GM12878 (cell line): ENCODE results near the gene ZNF30. TPM values are rescaled to one million over a fixed set of nuclear protein-coding genes. Genes with fewer than 3 reads are reported as not detected.
A peak's percentile ranks its signal among the peaks of the same experiment; 100 is the strongest.
"Not testable (repeated sequence)": the region's sequence is repeated elsewhere in the genome, so short reads cannot be mapped to it uniquely, and the experiment has no call there.

ENCODE experiments used
- ATAC-seq: fragments of 200-7000 bp; cut with Tn5 transposase; 3 replicates; pipeline ENCODE4 v1.9.1; 2020; ENCODE audit warnings: mild to moderate bottlenecking, moderate library complexity
- BruUV-seq: library from RNA; stranded (reverse); fragments of 400-500 nt; replicated peaks from 2 replicates; lab custom pipeline; 2021; lab: Mats Ljungman, UMichigan
- CTCF ChIA-PET: fragments of 300-600 bp; sonication (Branson Sonifier 250); formaldehyde crosslinking; extraction: SDS; loops from one replicate; lab custom pipeline; 2021; ENCODE audit warnings: inconsistent platforms; lab: Yijun Ruan, JAX
- POLR2A ChIA-PET: fragments of 350-600 bp; formaldehyde crosslinking; extraction: SDS; loops from one replicate; lab custom pipeline; 2021; ENCODE audit warnings: inconsistent platforms; lab: Charles Lee
- RAD21 ChIA-PET: fragments of 300-600 bp; sonication (Branson Sonifier 250); formaldehyde crosslinking; loops from one replicate; lab custom pipeline; 2023; ENCODE audit warnings: antibody characterized with exemption; ENCODE audit not compliant: unreplicated experiment; lab: Charles Lee
- SMC1A ChIA-PET: fragments of 300-600 bp; sonication (Branson Sonifier 250); formaldehyde crosslinking; loops from one replicate; lab custom pipeline; 2023; ENCODE audit not compliant: unreplicated experiment, uncharacterized antibody; lab: Charles Lee
- DNase-seq: peaks from one replicate; pipeline ENCODE4 v3.0.0-alpha.2; 2011; ENCODE audit warnings: low read depth, low spot score
- FAIRE-seq: peaks from 3 replicates; lab custom pipeline; 2011; peaks lifted over from hg19 to GRCh38; lab: Jason Lieb, UNC
- H2AFZ ChIP-seq: 2 replicates; pipeline ENCODE4 v1.6.0; 2011; ENCODE audit warnings: low read depth, low read length, control low read depth; ENCODE audit not compliant: control insufficient read depth
- H3K27ac ChIP-seq: 2 replicates; pipeline ENCODE4 v1.5.1; 2011; ENCODE audit warnings: control low read depth; ENCODE audit not compliant: control insufficient read depth, insufficient read depth
- H3K27me3 ChIP-seq, 2 experiments: replicated peaks in 1 of 2; 2 replicates each; pipeline versions ENCODE4 v1.6.0 to v1.6.1; 2011; ENCODE audit warnings: low read length in 1 of 2; ENCODE audit not compliant: control insufficient read depth in 2 of 2, insufficient read depth in 2 of 2
- H3K36me3 ChIP-seq, 2 experiments: 2 replicates each; pipeline ENCODE4 v1.5.1; 2011; ENCODE audit warnings: low read length in 1 of 2; ENCODE audit not compliant: control insufficient read depth in 2 of 2, insufficient read depth in 2 of 2
- H3K4me1 ChIP-seq: 2 replicates; pipeline ENCODE4 v1.6.1; 2011; ENCODE audit warnings: mild to moderate bottlenecking, low read length, moderate library complexity, mixed read lengths; ENCODE audit not compliant: control insufficient read depth, insufficient read depth
- H3K4me2 ChIP-seq: 2 replicates; pipeline ENCODE4 v1.6.0; 2011; ENCODE audit warnings: control low read depth; ENCODE audit not compliant: control insufficient read depth, insufficient read depth
- H3K4me3 ChIP-seq: fragments of 200-600 bp; sonication (generic); 2 replicates; pipeline ENCODE4 v1.5.1; 2016
- H3K79me2 ChIP-seq: 2 replicates; pipeline ENCODE4 v1.6.0; 2011; ENCODE audit warnings: low read length; ENCODE audit not compliant: control insufficient read depth, insufficient read depth
- H3K9ac ChIP-seq: 2 replicates; pipeline ENCODE4 v1.8.0; 2011; ENCODE audit warnings: low read length, control low read depth, mixed read lengths; ENCODE audit not compliant: control insufficient read depth, insufficient read depth
- H3K9me3 ChIP-seq: replicated peaks from 3 replicates; pipeline ENCODE4 v1.5.1; 2011; ENCODE audit warnings: mild to moderate bottlenecking, low read length; ENCODE audit not compliant: control insufficient read depth, insufficient read depth
- H4K20me1 ChIP-seq: 2 replicates; pipeline ENCODE4 v1.6.0; 2011; ENCODE audit not compliant: control insufficient read depth, insufficient read depth
- BMI1 ChIP-seq: fragments of 450-650 bp; IDR thresholded peaks from 2 replicates; pipeline ENCODE4 v1.6.1; 2016; ENCODE audit warnings: mild to moderate bottlenecking, moderate library complexity, borderline replicate concordance
- CBX5 ChIP-seq: sonication (generic); IDR thresholded peaks from 2 replicates; pipeline ENCODE4 v1.6.1; 2016; ENCODE audit warnings: low read depth, moderate library complexity, mild to moderate bottlenecking, inconsistent platforms
- CHD4 ChIP-seq: fragments of 200-600 bp; sonication (generic); IDR thresholded peaks from 2 replicates; pipeline ENCODE4 v1.6.1; 2016; ENCODE audit warnings: mild to moderate bottlenecking
- HDGF ChIP-seq: fragments of 450-650 bp; IDR thresholded peaks from 2 replicates; pipeline ENCODE4 v1.6.1; 2016; ENCODE audit warnings: antibody characterized with exemption
- MTA3 ChIP-seq: IDR thresholded peaks from 2 replicates; pipeline ENCODE4 v1.6.1; 2012; ENCODE audit warnings: low read length, inconsistent platforms, borderline replicate concordance
- MYB ChIP-seq: fragments of 150-350 bp; IDR thresholded peaks from 2 replicates; pipeline ENCODE4 v1.6.1; 2014; ENCODE audit warnings: mild to moderate bottlenecking, low read depth, low read length, borderline replicate concordance
- NFYB ChIP-seq: IDR thresholded peaks from 2 replicates; pipeline ENCODE4 v1.6.1; 2011; ENCODE audit warnings: low read depth, mild to moderate bottlenecking, low read length, improper control_type of control experiment, moderate library complexity; ENCODE audit not compliant: insufficient read depth
- NRF1 ChIP-seq: conservative IDR thresholded peaks from 2 replicates; pipeline ENCODE4 v1.6.1; 2011; ENCODE audit warnings: mild to moderate bottlenecking, low read depth, low read length, improper control_type of control experiment
- RAD21 ChIP-seq: IDR thresholded peaks from 2 replicates; pipeline ENCODE4 v1.6.1; 2011; ENCODE audit warnings: mild to moderate bottlenecking, low read depth, low read length, moderate library complexity; ENCODE audit not compliant: insufficient read depth
- RELA ChIP-seq: fragments of 450-650 bp; IDR thresholded peaks from 2 replicates; pipeline ENCODE4 v1.8.0; 2014; ENCODE audit warnings: borderline replicate concordance; ENCODE audit not compliant: partially characterized antibody
- STAT1 ChIP-seq: fragments of 450-650 bp; conservative IDR thresholded peaks from 2 replicates; pipeline ENCODE4 v1.6.1; 2014; ENCODE audit warnings: antibody characterized with exemption, mild to moderate bottlenecking
- TCF7 ChIP-seq: IDR thresholded peaks from 2 replicates; pipeline ENCODE4 v1.6.1; 2014; ENCODE audit warnings: antibody characterized with exemption, borderline replicate concordance
- ZNF384 ChIP-seq: IDR thresholded peaks from 2 replicates; pipeline ENCODE4 v1.6.1; 2012; ENCODE audit warnings: low read depth, mild to moderate bottlenecking, low read length, improper control_type of control experiment, borderline replicate concordance
- ZSCAN29 ChIP-seq: fragments of 450-650 bp; IDR thresholded peaks from 2 replicates; pipeline ENCODE4 v1.6.1; 2017; ENCODE audit warnings: mild to moderate bottlenecking, moderate library complexity
- WGBS: methylation state at CpG from one replicate; pipeline ENCODE4 v1.1.6; 2016; ENCODE audit warnings: low lambda C conversion rate; ENCODE audit not compliant: insufficient replicate concordance, insufficient coverage; ENCODE audit errors: missing lambda C conversion rate; 5-methylcytosine and 5-hydroxymethylcytosine counted together
- in situ Hi-C: fragments of 300-500 bp; cut with MboI; formaldehyde crosslinking; loops from 9 replicates; pipeline ENCODE4 v1.14.3; 2018; ENCODE audit warnings: mixed read lengths
- intact Hi-C: fragments of 100-400 bp; cut with micrococcal nuclease; formaldehyde crosslinking; loops from one replicate; pipeline ENCODE4 v1.14.2; 2022; ENCODE audit not compliant: unreplicated experiment
- polyA plus RNA-seq, 11 experiments: library from polyadenylated mRNA; depleted of rRNA in 4 of 11; unstranded in 6 of 11; stranded (reverse) in 5 of 11; fragments of >200 nt; fragmentation: Nextera tagmentation in 4 of 11; fragmentation: Illumina TruSeq in 1 of 11; extraction: Ambion mirVana in 4 of 11; extraction: Trizol in 1 of 11; gene quantifications; 1 replicate in 1 of 11; 2 replicates in 10 of 11; pipeline versions ENCODE4 v1.2.1 to v1.2.3, GENCODE V29; 2011 to 2016; ENCODE audit warnings: inconsistent platforms in 2 of 11, missing spikeins in 2 of 11, low read depth in 1 of 11
- total RNA-seq, 4 experiments: library from RNA; depleted of rRNA in 3 of 4; stranded (reverse); fragments of >200 nt in 3 of 4; fragmentation: Illumina TruSeq in 1 of 4; extraction: Trizol in 1 of 4; gene quantifications; 2 replicates each; pipeline versions ENCODE4 v1.2.1 to v1.2.3, GENCODE V29; 2013 to 2021
- TF ChIP-seq, protein P1 (sequence below): fragments of 450-650 bp; IDR thresholded peaks from 2 replicates; pipeline ENCODE4 v1.6.1; 2016; ENCODE audit warnings: mild to moderate bottlenecking
- TF ChIP-seq, protein P2 (sequence below): fragments of 450-650 bp; IDR thresholded peaks from 2 replicates; pipeline ENCODE4 v1.6.1; 2018; ENCODE audit warnings: mild to moderate bottlenecking, low read depth, moderate library complexity; ENCODE audit not compliant: partially characterized antibody

The ZNF30 gene
- total and polyA plus RNA-seq, 10 of the 15 experiments (the other 5 are each of a cell fraction or from before 2014, with no cell fraction given), result 0.85 to 2.3 (median 1.3) TPM

DNA sequence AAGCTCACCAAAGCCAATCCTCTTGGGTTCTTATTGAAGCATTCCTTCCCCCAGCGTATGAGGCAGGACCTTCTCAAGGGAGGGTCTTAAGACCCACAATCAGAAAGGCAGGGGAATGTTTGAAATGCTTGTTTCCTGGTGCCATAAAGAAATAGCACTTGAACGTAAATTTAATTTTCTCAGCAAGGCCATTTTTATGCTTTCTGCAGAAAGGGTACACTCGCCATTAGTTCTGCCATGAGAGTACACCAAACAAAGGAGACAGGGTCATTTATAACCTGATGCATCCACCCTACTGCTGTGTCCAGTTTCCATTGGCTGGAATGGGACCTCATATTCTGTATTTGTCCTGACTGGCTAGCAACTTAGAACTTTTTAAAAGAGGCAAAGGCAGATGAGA lies 9.6 kb upstream of the ZNF30 start:
- TF ChIP-seq CBX5, result peak; percentile 62; the same call in 1 of the 2 replicates
- H2AFZ ChIP-seq, CTCF ChIA-PET, RAD21 ChIA-PET, H3K9me3 ChIP-seq, FAIRE-seq, H3K36me3 ChIP-seq, DNase-seq, intact Hi-C loops, ATAC-seq, SMC1A ChIA-PET, POLR2A ChIA-PET, H3K4me1 ChIP-seq, H3K4me2 ChIP-seq, in situ Hi-C loops, H3K4me3 ChIP-seq, BruUV-seq, H3K27ac ChIP-seq, H3K9ac ChIP-seq, H4K20me1 ChIP-seq, H3K27me3 ChIP-seq, H3K79me2 ChIP-seq: not testable (repeated sequence)
- WGBS, result 9% methylated on average over 3 of the region's 3 CpGs

DNA sequence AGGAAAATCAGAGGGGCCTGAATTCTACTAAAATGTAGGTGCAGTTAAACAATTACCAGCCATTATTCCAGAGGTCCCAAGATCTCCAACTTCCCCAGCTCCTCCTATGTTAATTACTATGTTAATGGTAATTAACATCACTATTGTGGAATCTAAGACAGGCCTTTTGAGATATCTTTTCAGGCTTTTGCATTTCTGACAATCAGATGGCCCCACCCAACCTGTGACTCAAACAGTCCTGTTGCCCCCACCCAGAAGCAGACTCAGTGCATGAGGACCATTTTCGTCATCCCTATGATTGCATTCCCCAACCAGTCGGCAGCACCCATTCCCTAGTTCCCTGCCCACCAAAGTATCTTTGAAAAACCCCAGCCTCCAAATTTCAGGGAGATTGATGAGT lies 8.5 kb upstream of the ZNF30 start:
- FAIRE-seq (no peak), DNase-seq (no peak), ATAC-seq (no peak)
- Histone ChIP-seq H3K9ac (no peak overlapping the region), H3K27ac (no peak overlapping the region), H3K4me3 (no peak overlapping the region), H3K4me1 (no peaks in the 10 kb centered on the region), H3K4me2 (no peak overlapping the region), H3K36me3 (no peaks in the 10 kb centered on the region), H3K79me2 (no peaks in the 10 kb centered on the region), H3K9me3 (no peaks in the 10 kb centered on the region; the same call in 2 of the 3 replicates), H4K20me1 (no peaks in the 10 kb centered on the region), H3K27me3 (no peaks in the 10 kb centered on the region), H2AFZ (no peak overlapping the region)
- in situ Hi-C loops, result no loop called here
- intact Hi-C loops, result no loop called here
- POLR2A ChIA-PET, result no interaction called here
- RAD21 ChIA-PET, result no interaction called here
- CTCF ChIA-PET, result no interaction called here
- SMC1A ChIA-PET, result no interaction called here
- BruUV-seq, result no TSS peak
- 29% methylated on average over 2 of the region's 2 CpGs for WGBS
- TF ChIP-seq MYB (no peak), CHD4 (no peak), NRF1 (no peak), MTA3 (no peak), STAT1 (no peak), ZSCAN29 (no peak), NFYB (no peak), RAD21 (no peak), HDGF (no peak), BMI1 (no peak), RELA (no peak), TCF7 (no peak), ZNF384 (no peak)
- TF ChIP-seq, protein P1, sequence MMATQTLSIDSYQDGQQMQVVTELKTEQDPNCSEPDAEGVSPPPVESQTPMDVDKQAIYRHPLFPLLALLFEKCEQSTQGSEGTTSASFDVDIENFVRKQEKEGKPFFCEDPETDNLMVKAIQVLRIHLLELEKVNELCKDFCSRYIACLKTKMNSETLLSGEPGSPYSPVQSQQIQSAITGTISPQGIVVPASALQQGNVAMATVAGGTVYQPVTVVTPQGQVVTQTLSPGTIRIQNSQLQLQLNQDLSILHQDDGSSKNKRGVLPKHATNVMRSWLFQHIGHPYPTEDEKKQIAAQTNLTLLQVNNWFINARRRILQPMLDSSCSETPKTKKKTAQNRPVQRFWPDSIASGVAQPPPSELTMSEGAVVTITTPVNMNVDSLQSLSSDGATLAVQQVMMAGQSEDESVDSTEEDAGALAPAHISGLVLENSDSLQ, result no peak
- TF ChIP-seq, protein P2, sequence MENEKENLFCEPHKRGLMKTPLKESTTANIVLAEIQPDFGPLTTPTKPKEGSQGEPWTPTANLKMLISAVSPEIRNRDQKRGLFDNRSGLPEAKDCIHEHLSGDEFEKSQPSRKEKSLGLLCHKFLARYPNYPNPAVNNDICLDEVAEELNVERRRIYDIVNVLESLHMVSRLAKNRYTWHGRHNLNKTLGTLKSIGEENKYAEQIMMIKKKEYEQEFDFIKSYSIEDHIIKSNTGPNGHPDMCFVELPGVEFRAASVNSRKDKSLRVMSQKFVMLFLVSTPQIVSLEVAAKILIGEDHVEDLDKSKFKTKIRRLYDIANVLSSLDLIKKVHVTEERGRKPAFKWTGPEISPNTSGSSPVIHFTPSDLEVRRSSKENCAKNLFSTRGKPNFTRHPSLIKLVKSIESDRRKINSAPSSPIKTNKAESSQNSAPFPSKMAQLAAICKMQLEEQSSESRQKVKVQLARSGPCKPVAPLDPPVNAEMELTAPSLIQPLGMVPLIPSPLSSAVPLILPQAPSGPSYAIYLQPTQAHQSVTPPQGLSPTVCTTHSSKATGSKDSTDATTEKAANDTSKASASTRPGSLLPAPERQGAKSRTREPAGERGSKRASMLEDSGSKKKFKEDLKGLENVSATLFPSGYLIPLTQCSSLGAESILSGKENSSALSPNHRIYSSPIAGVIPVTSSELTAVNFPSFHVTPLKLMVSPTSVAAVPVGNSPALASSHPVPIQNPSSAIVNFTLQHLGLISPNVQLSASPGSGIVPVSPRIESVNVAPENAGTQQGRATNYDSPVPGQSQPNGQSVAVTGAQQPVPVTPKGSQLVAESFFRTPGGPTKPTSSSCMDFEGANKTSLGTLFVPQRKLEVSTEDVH, result no peak
